ENCODE results near the gene PABPC1L2A. TPM values are rescaled to one million over a fixed set of nuclear protein-coding genes. Genes with fewer than 3 reads are reported as not detected.
"Not testable (repeated sequence)": the region's sequence is repeated elsewhere in the genome, so short reads cannot be mapped to it uniquely, and the experiment has no call there.

The PABPC1L2A gene
- total and polyA plus RNA-seq, 4 donors: not detected

DNA sequence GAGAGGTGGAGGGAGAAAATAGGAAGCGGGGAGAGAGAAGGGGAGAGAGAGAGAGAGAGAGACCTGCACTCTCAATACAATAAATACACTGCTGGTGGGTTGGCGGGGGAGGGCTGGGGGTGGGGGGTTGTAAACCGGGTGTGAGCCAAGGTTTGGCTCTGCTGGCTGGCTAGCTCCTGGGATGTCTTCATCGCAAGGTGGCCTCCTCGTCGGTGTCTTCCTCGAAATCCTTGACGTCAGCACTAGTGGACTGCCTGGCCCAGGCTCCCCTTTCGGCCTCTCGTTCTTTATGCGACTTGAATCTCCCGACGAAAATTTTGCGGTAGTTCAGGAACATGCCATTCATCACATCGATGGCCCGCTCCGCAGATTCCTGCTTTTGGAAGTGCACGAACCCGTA, 715 bp downstream of the PABPC1L2A start:
- H3K36me3 ChIP-seq (ENCODE audit: control insufficient read depth in 4 of 4, insufficient read depth in 3 of 4, low read depth in 1 of 4, low read length in 3 of 4); H3K4me3 ChIP-seq (ENCODE audit: low read depth in 1 of 3, low read length in 3 of 3); H3K27ac ChIP-seq (ENCODE audit: low read depth in 1 of 2, low read length in 2 of 2); H3K4me1 ChIP-seq (ENCODE audit: control insufficient read depth in 4 of 4, insufficient read depth in 4 of 4, low read length in 3 of 4); H3K9ac ChIP-seq (ENCODE audit: low read depth in 1 of 2, low read length in 2 of 2); DNase-seq (ENCODE audit: low spot score); H3K27me3 ChIP-seq (ENCODE audit: control insufficient read depth in 4 of 4, insufficient read depth in 4 of 4, low read length in 3 of 4); H3K9me3 ChIP-seq (ENCODE audit: control insufficient read depth in 4 of 4, low read length in 3 of 4): not testable (repeated sequence)
- WGBS: no CpG with 5 or more reads among the region's 19 CpGs

DNA sequence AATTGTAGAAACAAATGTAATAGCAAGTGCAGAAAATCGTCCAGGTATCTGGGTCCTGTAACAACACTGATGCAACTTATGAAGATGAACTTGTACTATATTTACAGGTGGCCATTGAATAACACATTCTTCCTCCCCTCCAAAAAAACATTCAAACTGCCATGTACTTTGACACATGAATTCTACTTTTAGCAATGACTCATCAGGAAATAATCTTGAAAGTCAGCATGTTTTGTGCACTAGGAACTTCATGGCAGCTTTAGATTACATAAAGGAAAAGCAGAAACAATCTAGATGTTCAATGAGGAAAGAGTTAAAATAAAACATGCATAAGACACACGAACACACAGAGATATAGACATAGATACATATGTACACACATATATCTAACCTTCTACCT, 2.5 kb downstream of the PABPC1L2A start:
- H3K9ac ChIP-seq (ENCODE audit: low read depth in 1 of 2, low read length in 2 of 2): no peak overlapping the region
- TF ChIP-seq SP1 (IDR thresholded peaks at IDR 0.05) (no peak), FOXA2 (IDR thresholded peaks at IDR 0.05) (no peak), RXRA (IDR thresholded peaks at IDR 0.05) (no peak), FOXA1 (IDR thresholded peaks at IDR 0.05) (no peak), RAD21 (IDR thresholded peaks at IDR 0.05) (no peak), JUND (IDR thresholded peaks at IDR 0.05) (no peak), EGR1 (IDR thresholded peaks at IDR 0.05; ENCODE audit: low read depth in 2 of 2) (no peak), NR2F2 (IDR thresholded peaks at IDR 0.05) (no peak), YY1 (IDR thresholded peaks at IDR 0.05) (no peak), HNF4G (IDR thresholded peaks at IDR 0.05) (no peak), TAF1 (conservative IDR thresholded peaks at IDR 0.05) (no peak), GABPA (IDR thresholded peaks at IDR 0.05 in 1 of 2, conservative IDR thresholded peaks at IDR 0.05 in 1 of 2) (no peak)
- TF ChIP-seq, protein P1, sequence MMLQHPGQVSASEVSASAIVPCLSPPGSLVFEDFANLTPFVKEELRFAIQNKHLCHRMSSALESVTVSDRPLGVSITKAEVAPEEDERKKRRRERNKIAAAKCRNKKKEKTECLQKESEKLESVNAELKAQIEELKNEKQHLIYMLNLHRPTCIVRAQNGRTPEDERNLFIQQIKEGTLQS (IDR thresholded peaks at IDR 0.05): no peak
- TF ChIP-seq, protein P2, sequence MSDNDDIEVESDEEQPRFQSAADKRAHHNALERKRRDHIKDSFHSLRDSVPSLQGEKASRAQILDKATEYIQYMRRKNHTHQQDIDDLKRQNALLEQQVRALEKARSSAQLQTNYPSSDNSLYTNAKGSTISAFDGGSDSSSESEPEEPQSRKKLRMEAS (IDR thresholded peaks at IDR 0.05): no peak
- TF ChIP-seq, protein P3, sequence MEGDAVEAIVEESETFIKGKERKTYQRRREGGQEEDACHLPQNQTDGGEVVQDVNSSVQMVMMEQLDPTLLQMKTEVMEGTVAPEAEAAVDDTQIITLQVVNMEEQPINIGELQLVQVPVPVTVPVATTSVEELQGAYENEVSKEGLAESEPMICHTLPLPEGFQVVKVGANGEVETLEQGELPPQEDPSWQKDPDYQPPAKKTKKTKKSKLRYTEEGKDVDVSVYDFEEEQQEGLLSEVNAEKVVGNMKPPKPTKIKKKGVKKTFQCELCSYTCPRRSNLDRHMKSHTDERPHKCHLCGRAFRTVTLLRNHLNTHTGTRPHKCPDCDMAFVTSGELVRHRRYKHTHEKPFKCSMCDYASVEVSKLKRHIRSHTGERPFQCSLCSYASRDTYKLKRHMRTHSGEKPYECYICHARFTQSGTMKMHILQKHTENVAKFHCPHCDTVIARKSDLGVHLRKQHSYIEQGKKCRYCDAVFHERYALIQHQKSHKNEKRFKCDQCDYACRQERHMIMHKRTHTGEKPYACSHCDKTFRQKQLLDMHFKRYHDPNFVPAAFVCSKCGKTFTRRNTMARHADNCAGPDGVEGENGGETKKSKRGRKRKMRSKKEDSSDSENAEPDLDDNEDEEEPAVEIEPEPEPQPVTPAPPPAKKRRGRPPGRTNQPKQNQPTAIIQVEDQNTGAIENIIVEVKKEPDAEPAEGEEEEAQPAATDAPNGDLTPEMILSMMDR (IDR thresholded peaks at IDR 0.05; ENCODE audit: low read depth, low read length, missing input control): no peak
- TF ChIP-seq, protein P4, sequence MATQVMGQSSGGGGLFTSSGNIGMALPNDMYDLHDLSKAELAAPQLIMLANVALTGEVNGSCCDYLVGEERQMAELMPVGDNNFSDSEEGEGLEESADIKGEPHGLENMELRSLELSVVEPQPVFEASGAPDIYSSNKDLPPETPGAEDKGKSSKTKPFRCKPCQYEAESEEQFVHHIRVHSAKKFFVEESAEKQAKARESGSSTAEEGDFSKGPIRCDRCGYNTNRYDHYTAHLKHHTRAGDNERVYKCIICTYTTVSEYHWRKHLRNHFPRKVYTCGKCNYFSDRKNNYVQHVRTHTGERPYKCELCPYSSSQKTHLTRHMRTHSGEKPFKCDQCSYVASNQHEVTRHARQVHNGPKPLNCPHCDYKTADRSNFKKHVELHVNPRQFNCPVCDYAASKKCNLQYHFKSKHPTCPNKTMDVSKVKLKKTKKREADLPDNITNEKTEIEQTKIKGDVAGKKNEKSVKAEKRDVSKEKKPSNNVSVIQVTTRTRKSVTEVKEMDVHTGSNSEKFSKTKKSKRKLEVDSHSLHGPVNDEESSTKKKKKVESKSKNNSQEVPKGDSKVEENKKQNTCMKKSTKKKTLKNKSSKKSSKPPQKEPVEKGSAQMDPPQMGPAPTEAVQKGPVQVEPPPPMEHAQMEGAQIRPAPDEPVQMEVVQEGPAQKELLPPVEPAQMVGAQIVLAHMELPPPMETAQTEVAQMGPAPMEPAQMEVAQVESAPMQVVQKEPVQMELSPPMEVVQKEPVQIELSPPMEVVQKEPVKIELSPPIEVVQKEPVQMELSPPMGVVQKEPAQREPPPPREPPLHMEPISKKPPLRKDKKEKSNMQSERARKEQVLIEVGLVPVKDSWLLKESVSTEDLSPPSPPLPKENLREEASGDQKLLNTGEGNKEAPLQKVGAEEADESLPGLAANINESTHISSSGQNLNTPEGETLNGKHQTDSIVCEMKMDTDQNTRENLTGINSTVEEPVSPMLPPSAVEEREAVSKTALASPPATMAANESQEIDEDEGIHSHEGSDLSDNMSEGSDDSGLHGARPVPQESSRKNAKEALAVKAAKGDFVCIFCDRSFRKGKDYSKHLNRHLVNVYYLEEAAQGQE (IDR thresholded peaks at IDR 0.05): no peak
- H3K9me3 ChIP-seq (ENCODE audit: control insufficient read depth in 4 of 4, low read length in 3 of 4): no peaks in the 10 kb centered on the region
- 25% methylated on average over 2 of the region's 2 CpGs for WGBS
- no peaks in the 10 kb centered on the region for H3K4me1 ChIP-seq (ENCODE audit: control insufficient read depth in 4 of 4, insufficient read depth in 4 of 4, low read length in 3 of 4)
- no peak for DNase-seq (ENCODE audit: low spot score)
- no peak overlapping the region for H3K4me3 ChIP-seq (ENCODE audit: low read depth in 1 of 3, low read length in 3 of 3)
- H3K27me3 ChIP-seq (ENCODE audit: control insufficient read depth in 4 of 4, insufficient read depth in 4 of 4, low read length in 3 of 4): no peaks in the 10 kb centered on the region
- no peaks in the 10 kb centered on the region for H3K36me3 ChIP-seq (ENCODE audit: control insufficient read depth in 4 of 4, insufficient read depth in 3 of 4, low read depth in 1 of 4, low read length in 3 of 4)
- no peak overlapping the region for H3K27ac ChIP-seq (ENCODE audit: low read depth in 1 of 2, low read length in 2 of 2)

Data from liver (tissue), 9 donors.